ENCODE data around the gene FAM217A.

FAM217A gene

DNA sequence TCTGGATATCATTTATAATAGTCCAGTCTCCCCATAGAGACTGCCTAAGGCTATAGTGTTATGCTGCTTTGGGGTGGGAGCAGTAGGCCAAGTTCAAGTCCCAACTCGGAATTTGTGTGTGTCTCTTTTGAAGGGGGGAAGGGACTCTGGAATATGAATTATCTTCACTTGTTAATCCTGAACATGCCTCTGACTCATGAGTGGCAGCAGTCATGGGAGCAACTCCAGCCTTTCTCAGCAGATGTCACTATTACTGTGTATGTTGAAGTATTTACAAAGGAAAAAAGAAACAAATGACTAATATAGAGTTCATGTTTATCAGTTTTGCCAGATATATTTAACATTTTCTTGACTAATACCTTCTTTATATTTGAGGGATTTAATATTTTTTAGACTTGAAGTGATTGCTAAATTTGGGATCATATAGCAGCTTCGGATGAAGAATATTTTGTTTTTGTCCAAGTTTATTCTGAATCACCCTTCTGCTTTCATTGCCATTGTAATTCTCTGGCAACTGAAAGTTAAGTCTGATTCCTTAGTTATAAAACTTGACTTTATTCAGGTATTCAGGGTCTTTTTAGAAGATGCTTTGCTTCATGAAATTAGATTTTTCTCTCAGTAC, 23.4 kb downstream of the FAM217A start:
- TF ChIP-seq, protein P1, sequence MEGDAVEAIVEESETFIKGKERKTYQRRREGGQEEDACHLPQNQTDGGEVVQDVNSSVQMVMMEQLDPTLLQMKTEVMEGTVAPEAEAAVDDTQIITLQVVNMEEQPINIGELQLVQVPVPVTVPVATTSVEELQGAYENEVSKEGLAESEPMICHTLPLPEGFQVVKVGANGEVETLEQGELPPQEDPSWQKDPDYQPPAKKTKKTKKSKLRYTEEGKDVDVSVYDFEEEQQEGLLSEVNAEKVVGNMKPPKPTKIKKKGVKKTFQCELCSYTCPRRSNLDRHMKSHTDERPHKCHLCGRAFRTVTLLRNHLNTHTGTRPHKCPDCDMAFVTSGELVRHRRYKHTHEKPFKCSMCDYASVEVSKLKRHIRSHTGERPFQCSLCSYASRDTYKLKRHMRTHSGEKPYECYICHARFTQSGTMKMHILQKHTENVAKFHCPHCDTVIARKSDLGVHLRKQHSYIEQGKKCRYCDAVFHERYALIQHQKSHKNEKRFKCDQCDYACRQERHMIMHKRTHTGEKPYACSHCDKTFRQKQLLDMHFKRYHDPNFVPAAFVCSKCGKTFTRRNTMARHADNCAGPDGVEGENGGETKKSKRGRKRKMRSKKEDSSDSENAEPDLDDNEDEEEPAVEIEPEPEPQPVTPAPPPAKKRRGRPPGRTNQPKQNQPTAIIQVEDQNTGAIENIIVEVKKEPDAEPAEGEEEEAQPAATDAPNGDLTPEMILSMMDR (IDR thresholded peaks at IDR 0.05; ENCODE audit: insufficient read depth, low read length, missing control alignments) = peak; percentile 49
- no peak overlapping the region for H3K4me3 ChIP-seq (ENCODE audit: low read depth, low read length)
- peak; percentile 50 for DNase-seq (ENCODE audit: low read depth, low spot score)
- ChIA-PET POLR2A (no interaction called here), CTCF (interaction anchor here (0.7 to 8.3 kb wide), 14 partner anchors 9 to 165 kb away, joined by 3 to 159 read pairs (median 7); partner anchors contain the start of gene ECI2)

DNA sequence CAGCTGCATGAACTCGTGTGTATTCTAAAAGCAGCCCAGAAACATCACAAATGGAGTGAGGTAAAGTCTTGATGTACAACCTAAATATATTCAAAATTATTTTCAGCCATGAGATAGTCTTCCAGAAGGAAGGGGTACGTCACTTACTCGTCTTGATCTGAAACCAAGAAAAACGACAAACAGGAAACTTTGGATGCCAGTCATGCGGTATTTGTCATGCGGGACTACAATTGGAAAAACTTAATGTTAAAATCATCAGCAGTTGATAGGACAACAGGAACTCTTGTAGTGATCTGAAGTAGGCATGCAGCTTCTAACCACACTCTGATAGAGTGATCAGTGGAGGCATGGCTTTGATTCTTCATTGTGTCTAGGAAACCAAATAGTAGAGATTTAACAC, 29.7 kb downstream of the FAM217A start:
- CTCF ChIA-PET = interaction anchor here (1.4 kb wide), 1 partner anchor 107 kb away, joined by 5 read pairs; no protein-coding TSS in a partner anchor

DNA sequence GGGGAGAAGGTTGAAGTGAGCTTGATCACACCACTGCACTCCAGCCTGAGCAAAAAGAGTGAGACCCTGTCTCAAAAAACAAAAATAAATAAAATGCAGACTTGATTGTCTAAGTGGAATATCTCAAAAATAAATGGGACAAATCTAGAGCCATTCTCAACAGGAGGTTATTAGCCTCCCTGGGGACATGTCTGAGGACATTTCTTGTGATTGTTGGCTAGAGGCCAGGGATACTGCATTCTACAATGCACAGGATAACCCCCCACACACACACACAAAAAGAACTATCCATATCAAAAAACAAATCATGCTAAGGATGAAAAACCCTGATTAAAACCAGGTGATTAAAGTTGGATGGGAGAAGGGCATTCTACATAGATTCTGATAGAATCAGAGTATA, 37.5 kb downstream of the FAM217A start:
- TF ChIP-seq, protein P1 (IDR thresholded peaks at IDR 0.05; ENCODE audit: insufficient read depth, low read length, missing control alignments) = no peak
- POLR2A ChIA-PET = no interaction called here
- CTCF ChIA-PET = interaction anchor here (1.6 kb wide), 1 partner anchor 13 kb away, joined by 3 read pairs; no protein-coding TSS in a partner anchor
- no peak overlapping the region for H3K4me3 ChIP-seq (ENCODE audit: low read depth, low read length)
- DNase-seq (ENCODE audit: low read depth, low spot score) = no peak

More for the DNA sequence above, 29.7 kb downstream of the FAM217A start:
- H3K4me3 ChIP-seq (ENCODE audit: low read depth, low read length) = no peak overlapping the region
- POLR2A ChIA-PET = no interaction called here
- TF ChIP-seq, protein P1 (IDR thresholded peaks at IDR 0.05; ENCODE audit: insufficient read depth, low read length, missing control alignments) = no peak
- no peak for DNase-seq (ENCODE audit: low read depth, low spot score)

DNA sequence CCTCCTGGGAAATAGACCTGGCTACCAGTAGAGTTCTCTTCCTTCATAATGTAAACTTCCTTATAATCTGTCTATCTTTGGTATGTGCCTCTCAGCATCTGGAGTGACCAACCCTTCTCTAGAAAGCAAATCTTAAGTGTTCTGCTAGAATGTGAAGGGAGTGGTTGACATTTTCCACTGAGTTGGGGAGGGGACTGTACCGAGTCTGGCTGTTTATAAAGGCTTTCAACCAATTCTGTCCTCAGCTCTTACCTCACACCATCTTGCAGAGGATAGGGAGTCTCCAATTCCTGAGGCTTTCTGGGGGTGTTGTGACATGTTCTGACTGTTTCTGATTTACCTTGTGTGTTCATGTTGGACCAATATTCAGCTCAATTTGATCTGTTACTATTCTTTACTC, 39.6 kb downstream of the FAM217A start:
- TF ChIP-seq, protein P1 (IDR thresholded peaks at IDR 0.05; ENCODE audit: insufficient read depth, low read length, missing control alignments) = no peak
- DNase-seq (ENCODE audit: low read depth, low spot score) = no peak
- ChIA-PET POLR2A (no interaction called here), CTCF (interaction anchor here (1.4 to 2.3 kb wide), 2 partner anchors 12 to 17 kb away, joined by 5 to 15 read pairs; a partner anchor contains a TSS)
- no peak overlapping the region for H3K4me3 ChIP-seq (ENCODE audit: low read depth, low read length)

DNA sequence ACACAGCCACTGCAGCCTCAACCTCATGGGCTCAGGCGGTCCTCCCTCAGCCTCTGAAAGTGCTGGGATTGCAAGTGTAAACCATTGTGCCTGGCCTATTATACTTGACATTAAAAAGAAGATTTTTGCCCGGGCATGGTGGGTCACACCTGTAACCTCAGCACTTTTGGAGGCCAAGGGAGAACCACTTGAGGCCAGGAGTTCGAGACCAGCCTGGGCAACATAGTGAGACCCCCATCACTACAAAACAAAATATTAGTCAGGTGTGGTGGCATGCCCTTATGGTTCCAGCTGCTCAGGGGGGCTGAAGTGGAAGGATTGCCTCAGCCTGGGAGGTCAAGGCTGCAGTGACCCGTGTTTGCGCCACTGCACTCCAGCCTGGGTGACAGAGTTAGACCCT, 42.4 kb downstream of the FAM217A start:
- CTCF ChIA-PET = interaction anchor here (0.9 to 1.3 kb wide), 2 partner anchors 15 to 17 kb away, joined by 6 to 7 read pairs; a partner anchor contains a TSS
- POLR2A ChIA-PET = no interaction called here
- DNase-seq (ENCODE audit: low read depth, low spot score) = no peak
- no peak overlapping the region for H3K4me3 ChIP-seq (ENCODE audit: low read depth, low read length)
- TF ChIP-seq, protein P1 (IDR thresholded peaks at IDR 0.05; ENCODE audit: insufficient read depth, low read length, missing control alignments) = no peak

DNA sequence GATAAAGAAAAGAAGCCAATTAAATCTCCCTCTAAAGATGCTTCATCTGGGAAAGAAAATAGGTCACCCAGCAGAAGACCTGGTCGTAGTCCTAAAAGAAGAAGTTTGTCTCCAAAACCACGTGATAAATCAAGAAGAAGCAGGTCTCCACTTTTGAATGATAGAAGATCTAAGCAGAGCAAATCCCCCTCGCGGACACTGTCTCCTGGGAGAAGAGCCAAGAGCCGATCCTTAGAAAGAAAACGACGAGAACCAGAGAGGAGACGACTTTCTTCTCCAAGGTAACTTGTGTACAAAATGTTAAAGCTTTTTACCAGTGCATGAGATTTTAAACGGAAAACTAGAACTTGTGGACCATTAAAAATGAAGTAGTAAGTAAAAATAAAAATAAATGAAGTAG, 46.5 kb downstream of the FAM217A start:
- H3K4me3 ChIP-seq (ENCODE audit: low read depth, low read length) = no peak overlapping the region
- CTCF ChIA-PET = interaction anchor here (1.0 to 2.0 kb wide), 2 partner anchors 11 to 21 kb away, joined by 4 to 10 read pairs; a partner anchor contains a TSS
- POLR2A ChIA-PET = no interaction called here
- no peak for DNase-seq (ENCODE audit: low read depth, low spot score)
- TF ChIP-seq, protein P1 (IDR thresholded peaks at IDR 0.05; ENCODE audit: insufficient read depth, low read length, missing control alignments) = no peak

Data from AG04449 (cell line).